ENCODE results near the gene DIDO1. TPM values are rescaled to one million over a fixed set of nuclear protein-coding genes. Genes with fewer than 3 reads are reported as not detected.

The DIDO1 gene
- total and polyA plus RNA-seq, 2 of the 4 experiments (the other 2 are of a cell fraction) = 21.8 to 28.1 TPM

GRCh38 chr20:62962891-62963613 is 36.7 kb upstream of the DIDO1 start:
- Histone ChIP-seq H2BK5ac (ENCODE audit: low read depth, low read length, poor library complexity, severe bottlenecking) (no peak overlapping the region), H4K91ac (ENCODE audit: insufficient read depth, low read depth, low read length) (no peak overlapping the region), H4K20me1 (ENCODE audit: insufficient read depth, low read length) (no peaks in the 10 kb centered on the region), H3K23ac (ENCODE audit: low read depth, low read length) (no peak overlapping the region), H3K9me3 (ENCODE audit: control insufficient read depth, insufficient read depth, low read length) (no peaks in the 10 kb centered on the region), H3K36me3 (ENCODE audit: control insufficient read depth, insufficient read depth, low read length) (no peaks in the 10 kb centered on the region), H3K4ac (ENCODE audit: low read depth, low read length) (no peak overlapping the region), H3K9ac (ENCODE audit: low read depth, low read length) (no peak overlapping the region), H3K14ac (replicated peaks; ENCODE audit: low read depth, low read length) (no peak overlapping the region), H3K4me1 (ENCODE audit: control insufficient read depth, insufficient read depth, low read length) (no peaks in the 10 kb centered on the region), H3K4me3 (ENCODE audit: insufficient read depth, low read depth, low read length) (no peak overlapping the region), H3K27me3 (ENCODE audit: control insufficient read depth, insufficient read depth, low read length) (peaks cover 13% of the 10 kb centered on the region; the same call in 1 of the 2 replicates), H2AK9ac (replicated peaks; ENCODE audit: low read depth, low read length, poor library complexity) (no peak overlapping the region), H4K8ac (ENCODE audit: low read depth in 2 of 2, low read length in 2 of 2) (no peak overlapping the region), H3K56ac (ENCODE audit: extremely low read depth, insufficient read depth, low read length) (no peak overlapping the region), H2AK5ac (ENCODE audit: low read depth, low read length) (no peak overlapping the region), H2AFZ (replicated peaks; ENCODE audit: low read length, poor library complexity) (no peak overlapping the region), H3K9me1 (ENCODE audit: insufficient read depth, low read length) (no peaks in the 10 kb centered on the region), H2BK20ac (ENCODE audit: low read depth, low read length) (no peak overlapping the region), H3K4me2 (ENCODE audit: low read depth, low read length) (no peak overlapping the region), H3K18ac (ENCODE audit: low read depth, low read length) (no peak overlapping the region), H4K5ac (ENCODE audit: low read depth, low read length) (no peak overlapping the region), H3K79me1 (ENCODE audit: low read depth in 1 of 2, low read length in 2 of 2) (no peaks in the 10 kb centered on the region), H2BK120ac (ENCODE audit: low read depth, low read length) (no peak overlapping the region), H2BK15ac (ENCODE audit: low read depth, low read length) (no peak overlapping the region), H3K27ac (ENCODE audit: insufficient read depth, low read length) (no peak overlapping the region)
- in situ Hi-C loops (cut with MboI; ENCODE audit: low sequenced_read_pairs) (no loop called here), dilution Hi-C loops (cut with HindIII; ENCODE audit: low sequenced_read_pairs, unreplicated experiment) (no loop called here), intact Hi-C loops (cut with micrococcal nuclease) (no loop called here)
- DNase-seq (no peak), ATAC-seq (ENCODE audit: low read depth) (no peak)
- BruUV-seq (replicated peaks) = no TSS peak
- WGBS, 2 experiments (ENCODE audit: extremely low coverage in 2 of 2, insufficient read length in 1 of 2) = 90% methylated on average over 10 of the region's 32 CpGs; no CpG with 5 or more reads in 1 of the 2 experiments
- TF ChIP-seq CEBPB (IDR thresholded peaks at IDR 0.05; ENCODE audit: low read depth, low read length) = no peak
- TF ChIP-seq ELK1 (IDR thresholded peaks at IDR 0.05; ENCODE audit: borderline replicate concordance, low read depth, low read length) = no peak
- TF ChIP-seq RAD21 (IDR thresholded peaks at IDR 0.05; ENCODE audit: low read length) = no peak
- no peak for TF ChIP-seq CHD1 (IDR thresholded peaks at IDR 0.05; ENCODE audit: low read depth, low read length)
- no peak for TF ChIP-seq NFE2L2 (IDR thresholded peaks at IDR 0.05; ENCODE audit: low read depth, low read length)
- TF ChIP-seq BHLHE40 (IDR thresholded peaks at IDR 0.05; ENCODE audit: low read depth, low read length) = no peak
- no peak for TF ChIP-seq MAFK (IDR thresholded peaks at IDR 0.05; ENCODE audit: low read depth, low read length)
- TF ChIP-seq USF2 (IDR thresholded peaks at IDR 0.05; ENCODE audit: low read depth, low read length) = no peak
- TF ChIP-seq MAZ (IDR thresholded peaks at IDR 0.05; ENCODE audit: borderline replicate concordance, low read depth, low read length) = no peak
- TF ChIP-seq FOS (IDR thresholded peaks at IDR 0.05; ENCODE audit: low read depth, low read length) = no peak
- no peak for TF ChIP-seq RCOR1 (IDR thresholded peaks at IDR 0.05; ENCODE audit: insufficient replicate concordance, low read length)
- TF ChIP-seq RFX5 (IDR thresholded peaks at IDR 0.05; ENCODE audit: low read depth, low read length) = no peak
- no peak for TF ChIP-seq SMC3 (IDR thresholded peaks at IDR 0.05; ENCODE audit: low read depth, low read length)
- TF ChIP-seq CTCF (conservative IDR thresholded peaks at IDR 0.05; ENCODE audit: low read depth, low read length) = no peak
- TF ChIP-seq POLR2A (IDR thresholded peaks at IDR 0.05; ENCODE audit: low read depth, low read length) = no peak
- no peak for TF ChIP-seq MXI1 (IDR thresholded peaks at IDR 0.05; ENCODE audit: borderline replicate concordance, low read depth, low read length)
- POLR2A ChIA-PET (ENCODE audit: unreplicated experiment) = no interaction called here
- CTCF ChIA-PET = no interaction called here

All from IMR-90 (cell line).